ENCODE measurements around the gene TRNP1. TPM values are rescaled to one million over a fixed set of nuclear protein-coding genes. Genes with fewer than 3 reads are reported as not detected.
A peak's percentile ranks its signal among the peaks of the same experiment; 100 is the strongest.

The TRNP1 gene
- total RNA-seq, 4 donors from 2014 or later, result 7.1 to 24.6 (median 15.2) TPM

DNA sequence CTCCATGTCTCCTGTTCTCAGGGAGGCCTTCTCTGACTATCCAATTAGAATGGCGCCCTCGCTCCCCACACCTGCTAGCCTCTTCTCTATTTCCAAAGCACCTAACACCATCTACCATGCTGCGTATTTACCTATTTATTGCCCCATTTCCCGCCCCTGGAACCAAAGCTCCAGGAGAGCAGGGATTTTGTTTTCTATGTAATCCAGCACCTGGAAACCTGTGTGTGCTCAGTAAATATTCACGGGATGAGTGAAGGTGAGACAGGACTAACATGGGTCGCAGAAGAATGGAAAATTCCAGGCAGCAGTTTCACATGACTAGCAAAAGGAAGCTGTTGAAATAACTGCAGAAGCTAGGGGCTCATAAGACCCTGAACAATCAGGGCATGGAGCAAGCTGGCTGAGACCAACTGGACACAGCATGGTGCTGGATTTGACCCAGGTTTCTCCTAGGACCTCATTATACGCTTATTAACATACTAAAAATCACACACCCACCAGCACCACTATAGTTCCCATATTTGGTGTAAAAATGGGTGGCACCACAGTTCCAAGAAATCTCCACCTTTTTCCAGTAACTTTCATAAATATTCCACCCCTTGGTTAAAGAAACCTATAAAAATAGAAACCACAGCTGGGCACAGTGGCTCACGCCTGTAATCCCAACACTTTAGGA is 34.2 kb downstream of the TRNP1 start:
- TF ChIP-seq, protein P1, sequence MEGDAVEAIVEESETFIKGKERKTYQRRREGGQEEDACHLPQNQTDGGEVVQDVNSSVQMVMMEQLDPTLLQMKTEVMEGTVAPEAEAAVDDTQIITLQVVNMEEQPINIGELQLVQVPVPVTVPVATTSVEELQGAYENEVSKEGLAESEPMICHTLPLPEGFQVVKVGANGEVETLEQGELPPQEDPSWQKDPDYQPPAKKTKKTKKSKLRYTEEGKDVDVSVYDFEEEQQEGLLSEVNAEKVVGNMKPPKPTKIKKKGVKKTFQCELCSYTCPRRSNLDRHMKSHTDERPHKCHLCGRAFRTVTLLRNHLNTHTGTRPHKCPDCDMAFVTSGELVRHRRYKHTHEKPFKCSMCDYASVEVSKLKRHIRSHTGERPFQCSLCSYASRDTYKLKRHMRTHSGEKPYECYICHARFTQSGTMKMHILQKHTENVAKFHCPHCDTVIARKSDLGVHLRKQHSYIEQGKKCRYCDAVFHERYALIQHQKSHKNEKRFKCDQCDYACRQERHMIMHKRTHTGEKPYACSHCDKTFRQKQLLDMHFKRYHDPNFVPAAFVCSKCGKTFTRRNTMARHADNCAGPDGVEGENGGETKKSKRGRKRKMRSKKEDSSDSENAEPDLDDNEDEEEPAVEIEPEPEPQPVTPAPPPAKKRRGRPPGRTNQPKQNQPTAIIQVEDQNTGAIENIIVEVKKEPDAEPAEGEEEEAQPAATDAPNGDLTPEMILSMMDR (IDR thresholded peaks at IDR 0.05), result no peak
- ATAC-seq (ENCODE audit: low FRiP score), result peak; percentile 27
- DNase-seq (ENCODE audit: low spot score), result no peak

DNA sequence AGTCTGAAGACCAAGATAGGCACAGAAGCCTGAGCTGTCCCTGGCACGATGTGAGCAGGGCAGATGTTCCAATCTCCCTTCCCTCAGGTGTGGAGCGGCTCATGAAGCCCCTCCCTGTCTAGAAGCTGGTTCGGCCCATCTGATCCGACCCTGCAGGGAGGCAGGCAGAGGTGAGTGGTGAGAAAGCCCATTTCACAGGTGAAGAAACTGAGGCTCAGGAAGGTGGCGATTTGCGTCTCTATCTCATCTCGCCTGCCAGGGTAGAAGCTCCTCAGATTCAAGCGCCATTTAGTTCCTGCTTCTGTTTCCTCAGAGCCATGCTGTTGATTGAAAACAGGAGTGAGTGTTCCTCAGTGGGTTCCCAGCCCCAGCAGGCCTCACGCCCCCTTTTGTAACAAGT is 36.0 kb downstream of the TRNP1 start:
- TF ChIP-seq, protein P1 (IDR thresholded peaks at IDR 0.05), result no peak
- ATAC-seq (ENCODE audit: low FRiP score), result no peak
- DNase-seq (ENCODE audit: low spot score), result no peak

DNA sequence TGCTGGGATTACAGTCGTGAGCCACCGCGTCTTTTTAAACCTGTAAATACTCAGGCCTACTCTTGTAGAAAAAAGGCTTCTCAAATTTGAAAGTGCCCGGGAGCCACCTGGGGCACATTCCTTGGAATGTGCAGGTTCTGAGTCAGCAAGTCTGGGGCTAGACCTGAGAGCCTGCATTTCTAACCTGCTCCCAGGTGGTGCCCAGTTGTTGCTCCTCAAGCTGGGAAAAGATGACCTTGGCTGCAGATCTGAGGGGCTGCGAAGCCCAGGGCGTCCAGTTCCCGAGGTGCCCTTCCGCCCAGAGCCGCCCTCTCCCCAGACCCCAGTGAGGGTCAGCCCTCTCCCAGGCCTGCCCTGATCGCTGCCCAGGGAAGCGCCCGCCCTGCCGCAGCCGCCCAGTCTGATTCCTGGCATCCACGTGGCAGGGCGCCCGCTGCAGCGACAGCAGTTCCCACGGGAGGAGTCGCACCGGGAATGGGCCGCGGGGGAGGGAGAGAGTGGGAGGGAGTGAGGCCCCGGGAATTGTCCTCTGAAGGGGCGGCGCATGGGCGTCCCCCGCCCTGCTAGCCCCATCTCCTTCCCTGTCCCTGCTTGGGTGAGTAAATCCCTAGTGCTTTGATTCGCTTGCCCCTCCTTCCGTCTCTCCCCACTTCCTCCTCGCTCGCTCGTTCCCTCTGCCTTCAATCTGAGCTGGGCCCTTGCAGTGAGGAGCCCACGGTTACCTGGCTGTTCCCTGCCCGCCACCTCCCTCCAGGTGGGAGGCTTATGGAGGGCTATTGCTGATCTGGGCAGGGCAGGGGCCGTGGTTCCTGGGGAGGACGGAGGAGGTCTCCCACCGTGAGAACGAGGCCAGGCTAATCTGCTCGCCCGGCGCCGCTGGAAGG is 38.0 kb downstream of the TRNP1 start:
- TF ChIP-seq, protein P1 (IDR thresholded peaks at IDR 0.05), result no peak
- ATAC-seq (ENCODE audit: low FRiP score) (peak; percentile 77), DNase-seq (ENCODE audit: low spot score) (no peak)

DNA sequence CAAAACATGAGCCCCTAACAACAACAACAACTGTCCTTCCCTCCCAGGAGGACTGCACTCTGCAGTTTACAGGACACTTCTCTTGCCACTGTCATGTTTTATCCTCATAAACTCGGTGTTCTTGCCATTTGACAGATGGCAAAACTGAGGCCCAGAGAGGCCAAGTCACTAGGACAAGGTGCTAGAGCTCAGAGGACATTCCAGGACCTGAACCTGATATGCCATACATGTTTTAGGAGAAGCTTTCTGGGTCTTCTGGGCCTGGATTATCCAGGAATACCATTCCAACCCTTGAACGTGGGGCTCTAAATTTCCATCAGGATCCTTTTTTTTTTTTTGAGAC is 38.6 kb downstream of the TRNP1 start:
- DNase-seq (ENCODE audit: low spot score) (no peak), ATAC-seq (ENCODE audit: low FRiP score) (no peak)
- TF ChIP-seq, protein P1 (IDR thresholded peaks at IDR 0.05), result no peak

DNA sequence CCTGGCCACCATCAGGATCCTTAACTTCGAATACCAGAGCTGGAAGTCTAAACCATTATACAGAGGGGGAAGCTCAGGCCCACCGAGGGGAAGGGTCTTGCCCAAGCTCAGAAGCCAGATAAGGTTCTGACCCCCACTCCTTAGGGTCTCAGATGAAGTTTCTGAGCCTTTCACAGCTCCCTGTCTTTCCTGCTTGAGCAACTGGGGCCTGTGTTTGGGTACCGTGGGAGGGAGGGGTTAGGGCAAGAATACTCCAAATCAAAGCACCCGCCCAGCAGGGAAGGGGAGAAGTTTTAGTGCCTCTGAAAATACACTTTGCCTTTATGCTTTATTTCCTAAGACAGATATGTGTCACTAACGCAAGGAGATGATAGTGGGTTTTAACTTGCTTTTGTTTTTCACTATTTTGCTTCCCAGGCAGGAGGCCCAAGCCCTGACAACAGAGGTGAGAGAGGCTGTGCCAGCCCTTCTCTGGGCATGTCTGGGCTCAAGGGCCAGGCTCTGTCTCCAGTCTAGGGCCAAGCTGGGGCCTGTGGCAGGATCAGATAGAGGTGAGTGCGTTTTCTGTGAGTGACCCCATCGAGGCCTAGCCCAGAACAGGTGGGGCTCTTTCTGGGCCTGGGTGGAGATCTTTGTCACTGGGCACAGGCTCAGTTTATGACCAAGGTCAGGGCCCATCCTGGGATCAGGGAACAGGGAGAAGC is 39.7 kb downstream of the TRNP1 start:
- DNase-seq (ENCODE audit: low spot score), result no peak
- ATAC-seq (ENCODE audit: low FRiP score), result peak; percentile 22
- TF ChIP-seq, protein P1 (IDR thresholded peaks at IDR 0.05), result no peak

DNA sequence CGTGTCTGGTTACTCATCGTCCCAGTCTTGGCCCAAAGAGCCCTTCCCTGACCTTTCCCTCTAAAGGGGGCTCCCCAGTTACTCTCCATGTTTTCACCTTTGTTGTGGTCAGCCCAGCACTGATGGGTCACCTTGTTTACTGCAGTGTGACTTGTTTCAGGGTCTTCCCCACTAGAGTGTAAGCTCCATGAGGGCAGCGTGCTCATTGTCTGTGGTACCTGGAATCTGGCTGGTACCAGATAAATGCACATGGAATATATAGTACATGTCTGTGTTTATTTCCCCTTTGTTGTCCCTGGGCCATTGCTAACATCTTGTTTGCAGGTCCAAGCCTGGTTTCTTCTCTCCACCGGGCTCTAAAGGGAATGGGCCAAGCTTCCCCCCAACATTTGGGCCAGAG is 41.9 kb downstream of the TRNP1 start:
- ATAC-seq (ENCODE audit: low FRiP score), result no peak
- TF ChIP-seq, protein P1 (IDR thresholded peaks at IDR 0.05), result no peak
- no peak for DNase-seq (ENCODE audit: low spot score)

Measured in omental fat pad (tissue), 4 donors.